ENCODE results near the gene PRRC2A. TPM values are rescaled to one million over a fixed set of nuclear protein-coding genes. Genes with fewer than 3 reads are reported as not detected.

Gene PRRC2A
- total RNA-seq, 1 experiment from 2014 or later: 383 TPM

DNA sequence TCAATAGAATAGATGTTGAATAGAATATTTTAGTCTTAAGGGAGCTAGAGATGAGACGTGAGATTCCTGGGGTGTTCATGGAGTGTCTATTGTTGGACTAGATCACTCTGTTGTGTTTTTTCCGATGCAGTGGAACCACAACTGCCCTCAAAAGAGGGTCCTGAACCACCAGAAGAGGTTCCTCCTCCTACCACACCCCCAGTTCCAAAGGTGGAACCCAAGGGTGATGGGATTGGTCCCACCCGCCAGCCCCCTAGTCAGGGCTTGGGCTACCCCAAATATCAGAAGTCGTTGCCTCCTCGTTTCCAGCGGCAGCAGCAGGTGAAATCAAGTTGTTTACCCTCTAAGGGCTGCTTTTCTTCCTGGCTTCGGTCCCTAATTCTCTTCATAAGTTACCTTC, 8.5 kb downstream of the PRRC2A start:
- no peak overlapping the region for H2BK120ac ChIP-seq (ENCODE audit: low read depth, low read length, poor library complexity, severe bottlenecking)
- no peak overlapping the region for H3K4me3 Mint-ChIP-seq

More for the DNA sequence above, 8.5 kb downstream of the PRRC2A start:
- DNase-seq: no peak
- no peak overlapping the region for H2BK15ac ChIP-seq (ENCODE audit: low read depth, low read length)
- no peaks in the 10 kb centered on the region for H3K4me1 ChIP-seq (ENCODE audit: insufficient read depth, low read length)
- H3T11ph ChIP-seq (ENCODE audit: low read length): no peak overlapping the region
- H3K23me2 ChIP-seq (ENCODE audit: insufficient read length, low read depth, low read length, poor library complexity, severe bottlenecking): no peaks in the 10 kb centered on the region
- Mint-ChIP-seq H3K4me1 (peaks cover 0 to 3% of the 10 kb centered on the region in 2 experiments; a peak in 1 of 4 replicates), H3K27ac (peak overlapping the region in 2 of 3 experiments; percentile 35 to 83; a peak in 3 of 7 replicates), H3K27me3 (ENCODE audit: low read depth) (no peaks in the 10 kb centered on the region; the same call in 1 of the 2 replicates), H3K9me3 (no peaks in the 10 kb centered on the region), H3K36me3 (ENCODE audit: insufficient read depth in 1 of 3, low read depth in 3 of 3) (peaks cover 89 to 100% (median 100%) of the 10 kb centered on the region in 3 experiments)
- no CpG with 5 or more reads among the region's 7 CpGs for WGBS (ENCODE audit: extremely low coverage, insufficient read length, low lambda C conversion rate)
- H2BK20ac ChIP-seq (ENCODE audit: low read depth, low read length, poor library complexity, severe bottlenecking): no peak overlapping the region
- H3K14ac ChIP-seq (ENCODE audit: insufficient read depth, low read length): no peak overlapping the region
- no peak overlapping the region for H2AFZ ChIP-seq (ENCODE audit: low read length)
- no peaks in the 10 kb centered on the region for H4K20me1 ChIP-seq (ENCODE audit: control insufficient read depth, insufficient read depth, insufficient read length)
- H4K8ac ChIP-seq (replicated peaks; ENCODE audit: insufficient read length, low read depth, low read length): no peak overlapping the region
- no peaks in the 10 kb centered on the region for H3K27me3 ChIP-seq (ENCODE audit: insufficient read depth, low read length)
- TF ChIP-seq, protein P1, sequence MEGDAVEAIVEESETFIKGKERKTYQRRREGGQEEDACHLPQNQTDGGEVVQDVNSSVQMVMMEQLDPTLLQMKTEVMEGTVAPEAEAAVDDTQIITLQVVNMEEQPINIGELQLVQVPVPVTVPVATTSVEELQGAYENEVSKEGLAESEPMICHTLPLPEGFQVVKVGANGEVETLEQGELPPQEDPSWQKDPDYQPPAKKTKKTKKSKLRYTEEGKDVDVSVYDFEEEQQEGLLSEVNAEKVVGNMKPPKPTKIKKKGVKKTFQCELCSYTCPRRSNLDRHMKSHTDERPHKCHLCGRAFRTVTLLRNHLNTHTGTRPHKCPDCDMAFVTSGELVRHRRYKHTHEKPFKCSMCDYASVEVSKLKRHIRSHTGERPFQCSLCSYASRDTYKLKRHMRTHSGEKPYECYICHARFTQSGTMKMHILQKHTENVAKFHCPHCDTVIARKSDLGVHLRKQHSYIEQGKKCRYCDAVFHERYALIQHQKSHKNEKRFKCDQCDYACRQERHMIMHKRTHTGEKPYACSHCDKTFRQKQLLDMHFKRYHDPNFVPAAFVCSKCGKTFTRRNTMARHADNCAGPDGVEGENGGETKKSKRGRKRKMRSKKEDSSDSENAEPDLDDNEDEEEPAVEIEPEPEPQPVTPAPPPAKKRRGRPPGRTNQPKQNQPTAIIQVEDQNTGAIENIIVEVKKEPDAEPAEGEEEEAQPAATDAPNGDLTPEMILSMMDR (conservative IDR thresholded peaks at IDR 0.05): no peak
- no peak overlapping the region for H3K23ac ChIP-seq (ENCODE audit: insufficient read length, low read depth, low read length)
- peaks cover 3% of the 10 kb centered on the region for H3K79me1 ChIP-seq (ENCODE audit: insufficient read depth, low read depth, low read length, poor library complexity, severe bottlenecking)
- H3K9ac ChIP-seq (ENCODE audit: extremely low read depth, insufficient read length, low read length): no peak overlapping the region
- H4K91ac ChIP-seq (ENCODE audit: insufficient read length, low read depth, low read length): no peak overlapping the region
- no peaks in the 10 kb centered on the region for H3K9me3 ChIP-seq (ENCODE audit: control insufficient read depth, low read depth, low read length)
- H2BK5ac ChIP-seq (ENCODE audit: insufficient read length, low read length): no peak overlapping the region
- no peak overlapping the region for H3K4ac ChIP-seq (ENCODE audit: low read depth, low read length)
- H3K18ac ChIP-seq (ENCODE audit: insufficient read length, low read depth, low read length): no peak overlapping the region
- no peaks in the 10 kb centered on the region for H3K79me2 ChIP-seq (ENCODE audit: insufficient read depth, low read length)
- no peak overlapping the region for H3K4me2 ChIP-seq (ENCODE audit: insufficient read depth, insufficient read length, low read length)
- no peak overlapping the region for H2BK12ac ChIP-seq (ENCODE audit: insufficient read length, low read depth, low read length)
- H2AK5ac ChIP-seq (ENCODE audit: insufficient read length, low read length): no peak overlapping the region
- no peak overlapping the region for H4K5ac ChIP-seq (ENCODE audit: insufficient read length, low read depth, low read length)
- no peak overlapping the region for H3K27ac ChIP-seq (ENCODE audit: insufficient read length, low read depth, low read length)
- no peak overlapping the region for H3K56ac ChIP-seq (ENCODE audit: insufficient read length, low read depth, low read length)

Data from H9 (cell line).